AG09309 (cell line): ENCODE data around the gene DYNLRB2.

ENCODE experiments used
- DNase-seq: peaks from one replicate; pipeline ENCODE4 v3.0.0-alpha.2; 2010; ENCODE audit warnings: low read depth
- H3K4me3 ChIP-seq: 2 replicates; pipeline ENCODE4 v1.5.1; 2011; ENCODE audit warnings: mild to moderate bottlenecking, low read depth, low read length, moderate library complexity; ENCODE audit not compliant: control insufficient read depth
- CTCF ChIP-seq: IDR thresholded peaks from 2 replicates; pipeline ENCODE4 v1.5.1; 2011; ENCODE audit warnings: mild to moderate bottlenecking, low read depth, low read length, inconsistent platforms; ENCODE audit not compliant: insufficient read depth, control insufficient read depth; ENCODE audit errors: missing control alignments

The DYNLRB2 gene

DNA sequence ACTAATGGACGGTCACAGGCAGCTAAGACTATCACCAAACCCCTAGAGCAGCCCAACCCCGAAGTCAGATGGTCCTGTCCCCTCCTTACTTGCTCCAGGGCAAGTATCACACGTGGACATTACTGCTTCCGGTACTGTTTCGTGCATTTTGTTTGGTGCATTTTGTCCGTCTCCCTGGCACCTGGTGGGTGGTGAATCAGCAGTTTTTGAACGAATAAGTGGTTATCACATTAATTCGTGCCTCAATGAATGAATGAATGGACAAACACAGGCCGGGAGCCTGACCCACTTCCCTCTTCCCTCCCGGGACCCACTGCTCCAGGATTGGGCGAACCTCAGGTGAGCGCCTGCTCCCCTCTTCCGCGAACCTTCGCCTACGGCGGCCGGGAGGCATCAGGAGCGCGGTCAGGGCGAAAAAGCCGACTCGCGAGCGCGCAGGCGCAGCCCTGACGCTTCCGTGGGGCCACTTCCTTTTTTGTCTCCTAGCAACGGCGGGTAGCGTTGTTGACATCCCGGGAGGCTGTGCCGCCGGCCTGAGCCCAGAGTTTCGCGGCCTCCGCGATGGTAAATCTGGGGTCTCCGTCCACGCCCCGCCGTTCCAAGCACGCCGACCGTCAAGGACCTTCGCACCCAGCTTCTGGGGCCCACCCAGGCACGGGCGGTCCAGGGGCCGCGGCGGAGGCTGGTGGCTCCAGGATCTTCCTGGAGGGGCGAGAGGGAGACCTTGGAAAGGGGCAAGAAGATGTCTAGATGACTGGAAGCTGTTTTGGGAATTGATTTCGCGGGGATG lies at the start of gene DYNLRB2:
Gene DYNLRB2 (plus strand): TSS at position 478 of the 790 bp plus-strand sequence. CDS start 84 bp downstream, at position 562.
- TF ChIP-seq CTCF = no peak

GRCh38 chr16:80500116-80500859 lies 40.5 kb upstream of the DYNLRB2 start:
- TF ChIP-seq CTCF = no peak
- H3K4me3 ChIP-seq = no peak overlapping the region
- no peak for DNase-seq

More for the DNA sequence above, at the start of gene DYNLRB2:
- peak within 1 kb of the TSS; percentile 73 for H3K4me3 ChIP-seq
- DNase-seq = peak; percentile 51

- TF ChIP-seq CTCF = no peak
- DNase-seq = no peak
- H3K4me3 ChIP-seq = no peak overlapping the region
Observed at GRCh38 chr16:80500961-80501525, 39.8 kb upstream of the DYNLRB2 start.

- H3K4me3 ChIP-seq = no peak overlapping the region
- TF ChIP-seq CTCF = no peak
- DNase-seq = no peak
Observed at GRCh38 chr16:80503107-80503506, 37.7 kb upstream of the DYNLRB2 start.

DNA sequence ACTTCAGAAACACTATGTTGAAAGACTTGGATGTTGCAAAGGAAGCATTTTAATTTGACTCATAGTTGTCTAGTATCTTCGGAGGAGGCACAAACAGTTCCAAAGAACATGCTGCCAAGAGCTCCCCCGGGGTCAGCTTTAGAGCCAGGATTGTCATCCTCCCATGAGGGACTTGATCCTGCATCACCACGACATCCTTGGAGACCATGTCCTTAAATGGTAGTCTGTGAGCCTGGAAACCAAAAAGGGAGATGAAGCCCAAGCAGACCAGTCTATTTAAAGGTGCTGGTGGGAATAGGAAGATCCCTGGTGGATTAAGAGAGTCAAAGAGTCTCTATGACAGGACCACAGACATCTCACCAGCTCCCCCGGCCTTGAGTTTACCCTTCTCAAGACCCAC lies 33.3 kb upstream of the DYNLRB2 start:
- no peak overlapping the region for H3K4me3 ChIP-seq
- TF ChIP-seq CTCF = no peak
- no peak for DNase-seq

GRCh38 chr16:80509872-80510271 lies 30.9 kb upstream of the DYNLRB2 start:
- no peak overlapping the region for H3K4me3 ChIP-seq
- TF ChIP-seq CTCF = no peak
- DNase-seq = no peak
